Measurements from ENCODE around the gene PHKA2. TPM values are rescaled to one million over a fixed set of nuclear protein-coding genes. Genes with fewer than 3 reads are reported as not detected.
"Not testable (repeated sequence)": the region's sequence is repeated elsewhere in the genome, so short reads cannot be mapped to it uniquely, and the experiment has no call there.

The PHKA2 gene
- total and polyA plus RNA-seq, 2 donors (not counting 1 experiment from before 2014, with no cell fraction given) = 7.9 to 8.3 TPM

DNA sequence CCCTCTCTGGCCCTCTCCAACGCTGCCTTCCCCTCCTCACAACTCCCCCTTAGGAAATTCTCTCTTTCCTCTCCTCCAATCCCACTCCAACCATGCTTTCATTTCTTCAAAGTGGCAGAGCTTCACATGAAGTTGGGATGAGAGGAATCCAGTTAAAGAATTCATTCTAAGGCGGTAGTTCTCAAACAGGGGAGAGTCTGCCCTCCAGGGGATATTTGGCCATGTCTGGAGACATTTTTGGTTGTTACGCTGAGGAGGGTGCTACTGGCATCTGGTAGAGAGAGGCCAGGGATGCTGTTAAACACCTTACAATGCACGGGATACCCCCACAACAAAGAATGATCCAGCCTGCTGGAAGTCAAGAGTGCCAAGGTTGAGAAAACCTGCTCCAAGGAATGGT is 40.5 kb upstream of the PHKA2 start:
- Histone ChIP-seq H3K27me3 (ENCODE audit: control insufficient read depth, insufficient read depth, low read length) (no peaks in the 10 kb centered on the region), H3K27ac (ENCODE audit: insufficient read depth, low read length) (no peak overlapping the region), H3K9me3 (ENCODE audit: control insufficient read depth, insufficient read depth, low read depth, low read length) (no peaks in the 10 kb centered on the region), H3K79me2 (ENCODE audit: control insufficient read depth, insufficient read depth, low read length) (no peaks in the 10 kb centered on the region), H4K20me1 (ENCODE audit: control insufficient read depth, extremely low read depth, insufficient read depth, low read length) (no peaks in the 10 kb centered on the region), H3K4me2 (ENCODE audit: extremely low read depth, insufficient read depth, low read length) (no peak overlapping the region), H3K4me3 (replicated peaks in 1 of 4; ENCODE audit: control extremely low read depth in 1 of 4, insufficient read depth in 1 of 4, low read depth in 3 of 4, low read length in 4 of 4) (no peak overlapping the region), H3K36me3 (ENCODE audit: control insufficient read depth, insufficient read depth, low read length) (no peaks in the 10 kb centered on the region), H2AFZ (ENCODE audit: low read length) (no peak overlapping the region), H3K4me1 (ENCODE audit: control insufficient read depth, extremely low read depth, insufficient read depth, low read length) (no peaks in the 10 kb centered on the region), H3K9ac (ENCODE audit: insufficient read depth, low read length) (no peak overlapping the region)
- no peak for DNase-seq (ENCODE audit: low read depth in 2 of 2)
- TF ChIP-seq, protein P1, sequence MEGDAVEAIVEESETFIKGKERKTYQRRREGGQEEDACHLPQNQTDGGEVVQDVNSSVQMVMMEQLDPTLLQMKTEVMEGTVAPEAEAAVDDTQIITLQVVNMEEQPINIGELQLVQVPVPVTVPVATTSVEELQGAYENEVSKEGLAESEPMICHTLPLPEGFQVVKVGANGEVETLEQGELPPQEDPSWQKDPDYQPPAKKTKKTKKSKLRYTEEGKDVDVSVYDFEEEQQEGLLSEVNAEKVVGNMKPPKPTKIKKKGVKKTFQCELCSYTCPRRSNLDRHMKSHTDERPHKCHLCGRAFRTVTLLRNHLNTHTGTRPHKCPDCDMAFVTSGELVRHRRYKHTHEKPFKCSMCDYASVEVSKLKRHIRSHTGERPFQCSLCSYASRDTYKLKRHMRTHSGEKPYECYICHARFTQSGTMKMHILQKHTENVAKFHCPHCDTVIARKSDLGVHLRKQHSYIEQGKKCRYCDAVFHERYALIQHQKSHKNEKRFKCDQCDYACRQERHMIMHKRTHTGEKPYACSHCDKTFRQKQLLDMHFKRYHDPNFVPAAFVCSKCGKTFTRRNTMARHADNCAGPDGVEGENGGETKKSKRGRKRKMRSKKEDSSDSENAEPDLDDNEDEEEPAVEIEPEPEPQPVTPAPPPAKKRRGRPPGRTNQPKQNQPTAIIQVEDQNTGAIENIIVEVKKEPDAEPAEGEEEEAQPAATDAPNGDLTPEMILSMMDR (conservative IDR thresholded peaks at IDR 0.05 in 1 of 2, IDR thresholded peaks at IDR 0.05 in 1 of 2; ENCODE audit: low read depth in 1 of 2, low read length in 2 of 2) = no peak
- TF ChIP-seq EZH2 (IDR thresholded peaks at IDR 0.05; ENCODE audit: low read length, missing control alignments) = no peak

DNA sequence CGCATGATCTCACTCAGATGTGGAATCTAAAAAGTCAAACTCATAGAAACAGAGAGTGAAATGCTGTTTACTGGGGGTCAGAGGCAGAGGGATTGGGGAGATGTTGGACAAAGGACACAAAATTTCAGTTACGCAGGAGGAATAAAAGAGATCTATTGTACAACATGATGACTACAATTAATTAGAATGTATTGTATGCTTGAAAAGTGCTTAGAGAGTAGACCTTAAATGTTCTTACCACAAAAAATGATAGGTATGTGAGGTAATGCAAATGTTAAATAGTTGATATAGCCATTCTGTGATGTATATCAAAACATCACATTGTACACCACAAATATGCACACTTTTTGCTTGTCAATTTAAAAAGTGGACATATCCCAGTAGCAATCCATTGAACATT is 36.1 kb upstream of the PHKA2 start:
- peak in 1 of 2 donors; percentile 56 for DNase-seq (ENCODE audit: low read depth in 2 of 2)

DNA sequence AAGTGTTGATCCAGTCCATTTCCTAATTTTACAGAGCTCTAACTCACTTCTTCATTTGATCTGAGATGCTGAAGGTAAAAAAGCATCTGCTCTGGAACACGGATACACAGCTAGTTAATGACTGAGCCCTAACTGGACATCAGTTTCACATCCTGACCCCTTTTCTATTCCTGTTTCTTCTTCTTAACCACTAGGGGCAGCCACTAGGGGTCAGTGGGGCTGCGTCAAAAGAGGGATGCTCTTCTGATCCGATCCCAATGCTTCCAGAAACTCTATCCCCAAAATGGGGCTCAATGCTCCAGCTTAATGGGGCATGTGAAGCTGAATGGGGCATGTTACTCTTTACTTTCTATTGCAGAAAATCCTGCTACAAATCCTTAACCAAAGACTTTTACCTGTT is 33.4 kb upstream of the PHKA2 start:
- no peaks in the 10 kb centered on the region for H3K79me2 ChIP-seq (ENCODE audit: control insufficient read depth, insufficient read depth, low read length)
- no peak overlapping the region for H2AFZ ChIP-seq (ENCODE audit: low read length)
- no peaks in the 10 kb centered on the region for H3K36me3 ChIP-seq (ENCODE audit: control insufficient read depth, insufficient read depth, low read length)
- H3K9ac ChIP-seq (ENCODE audit: insufficient read depth, low read length) = no peak overlapping the region
- H3K9me3 ChIP-seq (ENCODE audit: control insufficient read depth, insufficient read depth, low read depth, low read length) = no peaks in the 10 kb centered on the region
- H3K27me3 ChIP-seq (ENCODE audit: control insufficient read depth, insufficient read depth, low read length) = no peaks in the 10 kb centered on the region
- no peak overlapping the region for H3K4me2 ChIP-seq (ENCODE audit: extremely low read depth, insufficient read depth, low read length)
- H3K4me3 ChIP-seq (replicated peaks in 1 of 4; ENCODE audit: control extremely low read depth in 1 of 4, insufficient read depth in 1 of 4, low read depth in 3 of 4, low read length in 4 of 4) = no peak overlapping the region
- DNase-seq (ENCODE audit: low read depth in 2 of 2) = peak; percentile 7 to 39
- H3K27ac ChIP-seq (ENCODE audit: insufficient read depth, low read length) = no peak overlapping the region
- TF ChIP-seq, protein P1 (conservative IDR thresholded peaks at IDR 0.05 in 1 of 2, IDR thresholded peaks at IDR 0.05 in 1 of 2; ENCODE audit: low read depth in 1 of 2, low read length in 2 of 2) = peak; percentile 38 to 59
- TF ChIP-seq EZH2 (IDR thresholded peaks at IDR 0.05; ENCODE audit: low read length, missing control alignments) = no peak
- H3K4me1 ChIP-seq (ENCODE audit: control insufficient read depth, extremely low read depth, insufficient read depth, low read length) = no peaks in the 10 kb centered on the region
- no peaks in the 10 kb centered on the region for H4K20me1 ChIP-seq (ENCODE audit: control insufficient read depth, extremely low read depth, insufficient read depth, low read length)

More for the DNA sequence above, 36.1 kb upstream of the PHKA2 start:
- Histone ChIP-seq H2AFZ (ENCODE audit: low read length) (no peak overlapping the region), H3K79me2 (ENCODE audit: control insufficient read depth, insufficient read depth, low read length) (no peaks in the 10 kb centered on the region), H4K20me1 (ENCODE audit: control insufficient read depth, extremely low read depth, insufficient read depth, low read length) (no peaks in the 10 kb centered on the region), H3K9me3 (ENCODE audit: control insufficient read depth, insufficient read depth, low read depth, low read length) (no peaks in the 10 kb centered on the region), H3K4me3 (replicated peaks in 1 of 4; ENCODE audit: control extremely low read depth in 1 of 4, insufficient read depth in 1 of 4, low read depth in 3 of 4, low read length in 4 of 4) (no peak overlapping the region), H3K4me2 (ENCODE audit: extremely low read depth, insufficient read depth, low read length) (no peak overlapping the region), H3K4me1 (ENCODE audit: control insufficient read depth, extremely low read depth, insufficient read depth, low read length) (no peaks in the 10 kb centered on the region), H3K27me3 (ENCODE audit: control insufficient read depth, insufficient read depth, low read length) (no peaks in the 10 kb centered on the region), H3K36me3 (ENCODE audit: control insufficient read depth, insufficient read depth, low read length) (no peaks in the 10 kb centered on the region), H3K27ac (ENCODE audit: insufficient read depth, low read length) (no peak overlapping the region), H3K9ac (ENCODE audit: insufficient read depth, low read length) (no peak overlapping the region)
- TF ChIP-seq, protein P1 (conservative IDR thresholded peaks at IDR 0.05 in 1 of 2, IDR thresholded peaks at IDR 0.05 in 1 of 2; ENCODE audit: low read depth in 1 of 2, low read length in 2 of 2) = no peak
- TF ChIP-seq EZH2 (IDR thresholded peaks at IDR 0.05; ENCODE audit: low read length, missing control alignments) = no peak

DNA sequence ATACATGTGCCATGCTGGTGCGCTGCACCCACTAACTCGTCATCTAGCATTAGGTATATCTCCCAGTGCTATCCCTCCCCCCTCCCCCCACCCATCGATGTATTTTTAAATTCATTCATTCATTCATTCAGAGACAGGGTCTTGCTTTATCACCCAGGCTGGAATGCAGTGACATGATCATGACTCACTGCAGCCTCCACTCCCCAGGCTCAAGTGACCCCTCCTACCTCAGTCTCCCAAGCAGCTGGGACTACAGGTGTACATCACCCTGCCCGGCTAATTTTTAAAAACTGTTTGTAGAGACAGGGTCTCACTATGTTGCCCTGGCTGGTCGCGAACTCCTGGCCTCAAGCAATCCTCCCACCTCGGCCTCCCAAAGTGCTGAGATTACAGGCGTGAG is 32.7 kb upstream of the PHKA2 start:
- H4K20me1 ChIP-seq (ENCODE audit: control insufficient read depth, extremely low read depth, insufficient read depth, low read length); H3K79me2 ChIP-seq (ENCODE audit: control insufficient read depth, insufficient read depth, low read length); H2AFZ ChIP-seq (ENCODE audit: low read length); H3K4me2 ChIP-seq (ENCODE audit: extremely low read depth, insufficient read depth, low read length); H3K4me1 ChIP-seq (ENCODE audit: control insufficient read depth, extremely low read depth, insufficient read depth, low read length); H3K9ac ChIP-seq (ENCODE audit: insufficient read depth, low read length); H3K4me3 ChIP-seq (replicated peaks in 1 of 4; ENCODE audit: control extremely low read depth in 1 of 4, insufficient read depth in 1 of 4, low read depth in 3 of 4, low read length in 4 of 4); H3K27ac ChIP-seq (ENCODE audit: insufficient read depth, low read length); H3K36me3 ChIP-seq (ENCODE audit: control insufficient read depth, insufficient read depth, low read length); H3K27me3 ChIP-seq (ENCODE audit: control insufficient read depth, insufficient read depth, low read length); H3K9me3 ChIP-seq (ENCODE audit: control insufficient read depth, insufficient read depth, low read depth, low read length): not testable (repeated sequence)
- DNase-seq (ENCODE audit: low read depth in 2 of 2) = peak in 1 of 2 donors; percentile 17

Measured in fibroblast of lung (primary cell).